ENCODE results near the gene FRAT2. TPM values are rescaled to one million over a fixed set of nuclear protein-coding genes. Genes with fewer than 3 reads are reported as not detected.

FRAT2 gene
- total and polyA plus RNA-seq, 2 of the 13 experiments (the other 11 are each of a cell fraction or from before 2014, with no cell fraction given): 7.2 to 14.1 TPM

DNA sequence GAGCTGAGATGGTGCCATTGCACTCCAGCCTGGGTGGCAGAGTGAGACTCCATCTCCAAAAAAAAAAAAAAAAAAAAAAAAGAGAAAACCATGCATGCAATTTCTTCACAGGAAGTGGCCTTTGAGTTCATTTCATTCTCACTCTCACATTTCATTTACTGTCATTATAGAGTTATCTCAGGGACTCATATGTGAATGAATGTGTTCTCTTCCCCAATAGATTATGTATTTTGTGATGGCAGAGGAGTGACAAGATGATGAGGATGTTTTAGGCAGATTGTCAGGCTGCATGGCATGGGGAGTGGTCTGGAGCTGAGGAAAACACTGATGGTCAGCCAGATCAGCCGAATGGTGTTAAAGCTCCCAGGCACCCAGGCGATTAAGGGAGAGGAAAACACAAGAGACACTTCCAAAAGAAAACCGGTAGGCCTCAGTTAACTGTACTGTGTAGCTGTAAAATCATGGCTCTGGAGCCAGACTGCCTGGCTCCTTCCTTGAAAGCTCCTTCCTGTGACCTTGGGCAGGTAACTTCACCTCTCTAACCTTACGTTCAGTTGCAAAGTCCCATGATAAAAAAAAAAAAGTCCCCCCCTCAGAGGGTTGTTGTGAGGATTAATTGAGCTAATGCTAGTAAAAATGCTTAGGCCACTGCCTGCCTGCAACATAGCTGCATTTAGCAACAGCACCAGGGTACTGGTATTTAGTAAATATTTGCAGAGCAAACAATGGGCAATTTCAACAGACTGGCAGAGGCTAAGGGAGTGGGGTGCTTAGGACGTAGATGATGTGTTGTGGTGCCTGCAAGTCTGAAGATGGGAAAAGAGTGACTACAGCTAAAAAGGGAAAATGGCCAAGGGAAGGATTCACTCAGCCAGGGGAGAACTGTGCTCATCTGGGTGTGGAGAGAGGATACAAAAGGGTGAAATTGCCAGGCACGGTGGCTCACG, 6.9 kb downstream of the FRAT2 start (continued):
- TF ChIP-seq, protein P1, sequence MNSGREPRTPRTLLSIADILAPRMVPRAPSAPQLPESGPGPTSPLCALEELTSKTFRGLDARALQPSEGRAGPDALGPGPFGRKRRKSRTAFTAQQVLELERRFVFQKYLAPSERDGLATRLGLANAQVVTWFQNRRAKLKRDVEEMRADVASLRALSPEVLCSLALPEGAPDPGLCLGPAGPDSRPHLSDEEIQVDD (CRISPR knock-in tag; IDR thresholded peaks at IDR 0.05; ENCODE audit: borderline replicate concordance): no peak
- no peak for TF ChIP-seq ZNF101 (CRISPR knock-in tag; IDR thresholded peaks at IDR 0.05; ENCODE audit: borderline replicate concordance, low read depth)
- TF ChIP-seq ZSCAN30 (CRISPR knock-in tag; IDR thresholded peaks at IDR 0.05): no peak
- TF ChIP-seq ZFP36L1 (CRISPR knock-in tag; IDR thresholded peaks at IDR 0.05): no peak
- TF ChIP-seq, protein P2, sequence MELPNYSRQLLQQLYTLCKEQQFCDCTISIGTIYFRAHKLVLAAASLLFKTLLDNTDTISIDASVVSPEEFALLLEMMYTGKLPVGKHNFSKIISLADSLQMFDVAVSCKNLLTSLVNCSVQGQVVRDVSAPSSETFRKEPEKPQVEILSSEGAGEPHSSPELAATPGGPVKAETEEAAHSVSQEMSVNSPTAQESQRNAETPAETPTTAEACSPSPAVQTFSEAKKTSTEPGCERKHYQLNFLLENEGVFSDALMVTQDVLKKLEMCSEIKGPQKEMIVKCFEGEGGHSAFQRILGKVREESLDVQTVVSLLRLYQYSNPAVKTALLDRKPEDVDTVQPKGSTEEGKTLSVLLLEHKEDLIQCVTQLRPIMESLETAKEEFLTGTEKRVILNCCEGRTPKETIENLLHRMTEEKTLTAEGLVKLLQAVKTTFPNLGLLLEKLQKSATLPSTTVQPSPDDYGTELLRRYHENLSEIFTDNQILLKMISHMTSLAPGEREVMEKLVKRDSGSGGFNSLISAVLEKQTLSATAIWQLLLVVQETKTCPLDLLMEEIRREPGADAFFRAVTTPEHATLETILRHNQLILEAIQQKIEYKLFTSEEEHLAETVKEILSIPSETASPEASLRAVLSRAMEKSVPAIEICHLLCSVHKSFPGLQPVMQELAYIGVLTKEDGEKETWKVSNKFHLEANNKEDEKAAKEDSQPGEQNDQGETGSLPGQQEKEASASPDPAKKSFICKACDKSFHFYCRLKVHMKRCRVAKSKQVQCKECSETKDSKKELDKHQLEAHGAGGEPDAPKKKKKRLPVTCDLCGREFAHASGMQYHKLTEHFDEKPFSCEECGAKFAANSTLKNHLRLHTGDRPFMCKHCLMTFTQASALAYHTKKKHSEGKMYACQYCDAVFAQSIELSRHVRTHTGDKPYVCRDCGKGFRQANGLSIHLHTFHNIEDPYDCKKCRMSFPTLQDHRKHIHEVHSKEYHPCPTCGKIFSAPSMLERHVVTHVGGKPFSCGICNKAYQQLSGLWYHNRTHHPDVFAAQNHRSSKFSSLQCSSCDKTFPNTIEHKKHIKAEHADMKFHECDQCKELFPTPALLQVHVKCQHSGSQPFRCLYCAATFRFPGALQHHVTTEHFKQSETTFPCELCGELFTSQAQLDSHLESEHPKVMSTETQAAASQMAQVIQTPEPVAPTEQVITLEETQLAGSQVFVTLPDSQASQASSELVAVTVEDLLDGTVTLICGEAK (IDR thresholded peaks at IDR 0.05): no peak
- TF ChIP-seq, protein P2 (CRISPR knock-in tag; IDR thresholded peaks at IDR 0.05): no peak
- TF ChIP-seq ZNF83 (CRISPR knock-in tag; IDR thresholded peaks at IDR 0.05; ENCODE audit: borderline replicate concordance): no peak
- no peak for TF ChIP-seq PRMT3 (CRISPR knock-in tag; IDR thresholded peaks at IDR 0.05; ENCODE audit: borderline replicate concordance, low read depth)
- no peak for TF ChIP-seq YEATS4 (CRISPR knock-in tag; IDR thresholded peaks at IDR 0.05; ENCODE audit: borderline replicate concordance)
- no peak for TF ChIP-seq NFYC (CRISPR knock-in tag; IDR thresholded peaks at IDR 0.05)
- TF ChIP-seq ZNF780A (CRISPR knock-in tag; IDR thresholded peaks at IDR 0.05): no peak
- TF ChIP-seq, protein P3, sequence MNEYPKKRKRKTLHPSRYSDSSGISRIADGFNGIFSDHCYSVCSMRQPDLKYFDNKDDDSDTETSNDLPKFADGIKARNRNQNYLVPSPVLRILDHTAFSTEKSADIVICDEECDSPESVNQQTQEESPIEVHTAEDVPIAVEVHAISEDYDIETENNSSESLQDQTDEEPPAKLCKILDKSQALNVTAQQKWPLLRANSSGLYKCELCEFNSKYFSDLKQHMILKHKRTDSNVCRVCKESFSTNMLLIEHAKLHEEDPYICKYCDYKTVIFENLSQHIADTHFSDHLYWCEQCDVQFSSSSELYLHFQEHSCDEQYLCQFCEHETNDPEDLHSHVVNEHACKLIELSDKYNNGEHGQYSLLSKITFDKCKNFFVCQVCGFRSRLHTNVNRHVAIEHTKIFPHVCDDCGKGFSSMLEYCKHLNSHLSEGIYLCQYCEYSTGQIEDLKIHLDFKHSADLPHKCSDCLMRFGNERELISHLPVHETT (CRISPR knock-in tag; conservative IDR thresholded peaks at IDR 0.05): no peak
- TF ChIP-seq JDP2 (CRISPR knock-in tag; IDR thresholded peaks at IDR 0.05; ENCODE audit: borderline replicate concordance): no peak
